AG09319 (cell line): Measurements from ENCODE around the gene KSR1.

Experiments used
- DNase-seq: peaks from one replicate; pipeline ENCODE4 v3.0.0-alpha.2; 2010; ENCODE audit warnings: low read depth; ENCODE audit errors: extremely low read depth
- TF ChIP-seq, protein P1 (sequence below): IDR thresholded peaks from 2 replicates; pipeline ENCODE4 v1.5.1; 2011; ENCODE audit warnings: low read depth, mild to moderate bottlenecking, inconsistent platforms, low read length, moderate library complexity

KSR1 gene

GRCh38 chr17:27473190-27473747 lies 17.0 kb downstream of the KSR1 start:
- DNase-seq: no peak
- TF ChIP-seq, protein P1, sequence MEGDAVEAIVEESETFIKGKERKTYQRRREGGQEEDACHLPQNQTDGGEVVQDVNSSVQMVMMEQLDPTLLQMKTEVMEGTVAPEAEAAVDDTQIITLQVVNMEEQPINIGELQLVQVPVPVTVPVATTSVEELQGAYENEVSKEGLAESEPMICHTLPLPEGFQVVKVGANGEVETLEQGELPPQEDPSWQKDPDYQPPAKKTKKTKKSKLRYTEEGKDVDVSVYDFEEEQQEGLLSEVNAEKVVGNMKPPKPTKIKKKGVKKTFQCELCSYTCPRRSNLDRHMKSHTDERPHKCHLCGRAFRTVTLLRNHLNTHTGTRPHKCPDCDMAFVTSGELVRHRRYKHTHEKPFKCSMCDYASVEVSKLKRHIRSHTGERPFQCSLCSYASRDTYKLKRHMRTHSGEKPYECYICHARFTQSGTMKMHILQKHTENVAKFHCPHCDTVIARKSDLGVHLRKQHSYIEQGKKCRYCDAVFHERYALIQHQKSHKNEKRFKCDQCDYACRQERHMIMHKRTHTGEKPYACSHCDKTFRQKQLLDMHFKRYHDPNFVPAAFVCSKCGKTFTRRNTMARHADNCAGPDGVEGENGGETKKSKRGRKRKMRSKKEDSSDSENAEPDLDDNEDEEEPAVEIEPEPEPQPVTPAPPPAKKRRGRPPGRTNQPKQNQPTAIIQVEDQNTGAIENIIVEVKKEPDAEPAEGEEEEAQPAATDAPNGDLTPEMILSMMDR: no peak

GRCh38 chr17:27473748-27474609 lies 17.7 kb downstream of the KSR1 start:
- TF ChIP-seq, protein P1: no peak

DNA sequence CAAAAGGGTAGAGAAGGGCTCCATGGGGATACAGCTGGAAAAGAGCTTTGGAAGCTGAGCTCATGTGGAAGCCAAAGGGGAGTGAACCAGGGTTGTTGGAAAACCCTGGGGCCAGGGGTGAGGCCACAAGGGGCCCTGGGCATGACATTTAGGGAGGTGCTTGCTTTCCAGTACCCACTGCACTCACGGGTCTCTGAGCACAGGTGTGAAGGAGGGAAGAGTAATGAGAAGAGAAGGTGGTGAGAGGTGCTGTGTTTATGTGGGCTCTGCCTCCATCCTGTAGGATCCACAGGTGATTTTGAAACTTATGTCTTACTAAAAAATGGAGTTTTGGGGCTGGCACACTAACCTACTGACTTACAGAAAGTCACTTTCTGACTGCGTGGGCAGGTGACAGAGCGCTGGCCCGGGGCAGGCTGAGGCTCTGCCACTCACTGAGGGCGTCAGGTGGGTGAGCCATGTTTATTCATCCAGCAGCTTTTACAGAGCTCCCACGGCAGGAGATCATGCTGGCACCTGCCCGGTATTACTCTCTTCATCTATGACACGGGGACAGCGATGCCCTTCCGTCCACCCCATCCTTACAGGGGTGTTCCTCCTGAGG lies 18.9 kb downstream of the KSR1 start:
- no peak for DNase-seq
- TF ChIP-seq, protein P1: no peak

More at GRCh38 chr17:27473748-27474609, 17.7 kb downstream of the KSR1 start:
- DNase-seq: no peak

GRCh38 chr17:27475981-27476895 lies 20.0 kb downstream of the KSR1 start:
- TF ChIP-seq, protein P1: no peak
- no peak for DNase-seq

DNA sequence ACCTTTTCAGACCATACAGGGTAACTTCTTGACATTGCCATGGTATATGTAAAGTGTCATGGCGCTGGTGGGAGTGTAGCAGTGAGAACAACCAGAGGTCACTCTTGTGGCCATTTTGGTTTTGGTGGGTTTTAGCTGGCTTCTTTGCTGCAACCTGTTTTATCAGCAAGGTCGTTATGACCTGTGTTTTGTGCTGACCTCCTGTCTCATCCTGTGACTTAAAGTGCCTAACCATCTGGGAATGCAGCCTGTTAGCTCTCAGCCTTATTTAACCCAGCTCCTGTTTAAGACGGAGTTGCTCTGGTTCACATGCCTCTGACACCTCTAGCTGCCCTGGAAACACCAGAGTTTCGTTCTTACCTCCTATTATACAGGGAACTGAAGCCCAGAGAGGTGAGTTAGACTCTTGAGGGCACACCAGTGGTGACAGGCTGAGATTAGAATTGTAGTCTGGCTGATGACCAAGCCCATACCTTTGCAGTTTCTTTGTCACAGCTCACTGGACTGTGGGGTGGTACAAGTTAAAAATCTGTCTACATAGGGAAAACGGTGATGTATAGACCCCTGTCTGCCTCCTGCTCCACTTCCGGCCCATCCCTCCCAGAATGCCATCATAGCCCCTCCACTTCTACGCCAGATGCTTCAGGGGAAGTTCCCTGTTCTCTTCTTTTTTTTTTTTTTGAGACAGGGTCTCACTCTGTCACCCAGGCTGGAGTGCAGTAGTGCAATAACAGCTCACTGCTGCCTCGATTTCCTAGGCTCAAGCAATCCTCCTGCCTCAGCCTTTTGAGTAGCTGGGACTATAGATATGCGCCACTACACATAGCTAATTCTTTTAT lies 21.0 kb downstream of the KSR1 start:
- no peak for DNase-seq
- TF ChIP-seq, protein P1: no peak

- no peak for DNase-seq
- TF ChIP-seq, protein P1: no peak
Measured at GRCh38 chr17:27477971-27478684, 21.9 kb downstream of the KSR1 start.
